HG02678 (cell line): Measurements from ENCODE around the gene LRP1.

Source experiments
- ATAC-seq: cut with Tn5 transposase; IDR thresholded peaks from one replicate; pipeline ENCODE4 v1.9.1; 2021; ENCODE audit warnings: mild to moderate bottlenecking, moderate library complexity; ENCODE audit not compliant: unreplicated experiment

LRP1 gene

DNA sequence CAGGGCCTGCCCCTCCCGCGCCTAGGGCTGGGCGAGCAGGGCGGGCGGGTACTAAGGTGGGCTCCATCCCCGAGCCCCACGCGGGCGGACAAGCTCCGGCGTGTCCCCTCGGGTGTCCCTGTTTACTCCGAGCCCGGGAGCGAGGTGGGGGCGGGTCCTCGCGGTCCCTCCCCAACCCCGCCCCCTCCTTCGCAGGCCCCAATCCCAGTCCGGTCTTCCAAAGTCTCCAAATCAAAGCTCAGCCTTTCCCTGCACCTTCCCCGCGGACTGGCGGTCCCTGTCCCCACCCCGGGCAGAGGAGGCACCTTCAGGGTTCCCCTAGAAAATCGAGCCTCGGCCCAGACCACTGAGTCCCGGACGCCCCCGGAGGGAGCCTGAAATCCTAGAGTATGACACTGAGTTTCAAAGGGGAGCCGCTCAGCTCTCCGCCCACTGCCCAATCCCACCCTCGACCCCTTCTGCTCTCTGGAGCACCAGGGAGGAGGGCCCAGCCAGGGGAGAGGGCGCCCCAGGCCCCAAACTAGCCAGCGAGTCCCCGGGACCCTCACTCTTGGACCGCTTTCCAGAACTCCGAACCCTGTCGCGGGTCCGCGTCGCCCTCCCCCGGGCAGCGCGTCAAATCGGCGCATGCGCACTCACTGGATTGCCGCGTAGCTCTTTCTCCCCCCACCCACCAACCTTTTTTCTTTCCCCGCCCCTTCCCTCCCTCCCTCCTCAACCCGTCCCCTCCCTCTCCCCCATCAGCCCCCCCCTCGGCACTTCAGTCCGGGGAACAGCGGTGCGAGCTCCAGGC lies at the start of gene LRP1:
LRP1 (plus strand) TSS at position 758 of the 793 bp plus-strand sequence. CDS start 482 bp downstream, outside the sequence.
- ATAC-seq, result no peak

DNA sequence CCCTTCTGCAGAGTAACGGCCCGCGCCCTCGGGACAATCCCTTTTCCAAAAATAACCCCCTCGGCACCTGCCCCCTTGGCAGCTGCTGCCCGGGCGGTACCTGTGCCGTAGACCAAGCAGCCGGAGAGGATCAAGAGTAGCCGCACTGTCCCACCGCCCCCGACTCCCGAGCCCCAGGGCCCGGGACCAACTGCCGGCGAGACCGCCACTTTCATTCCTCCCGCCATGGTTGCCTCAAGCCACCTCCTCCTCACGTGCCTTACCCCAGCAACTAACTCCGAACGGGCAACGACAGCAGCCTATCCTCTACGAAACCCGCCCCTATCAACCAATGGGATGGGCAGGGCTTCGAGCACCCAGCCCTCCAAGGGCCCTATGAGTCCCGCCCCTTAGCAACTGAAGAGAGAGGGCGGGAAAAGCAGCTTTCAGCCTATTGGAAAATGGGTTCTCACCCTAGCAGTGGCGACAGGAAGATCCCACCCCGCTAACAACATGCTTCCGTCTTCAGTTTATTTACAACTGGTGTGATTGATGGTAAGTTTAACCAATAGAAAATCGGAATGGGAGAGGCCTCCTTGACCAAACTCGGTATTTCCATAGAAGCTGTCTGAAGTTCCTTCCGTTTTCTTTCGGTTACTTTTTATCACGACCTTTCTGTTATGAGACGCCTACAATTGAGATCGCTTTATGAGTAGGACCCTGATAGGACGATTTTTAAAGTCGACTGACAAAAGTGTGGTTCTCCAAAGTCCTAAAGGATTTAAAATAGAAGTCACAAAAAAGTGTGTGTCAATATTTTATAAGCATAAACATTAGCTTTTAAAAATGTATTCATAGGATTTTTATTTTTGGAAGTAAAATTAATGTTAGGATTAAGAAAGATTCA lies 49.5 kb upstream of the LRP1 start, which contains the start of gene NEMP1:
NEMP1 (minus strand) TSS at position 273 of the 886 bp plus-strand sequence; CDS start at position 227, 46 bp downstream.
- ATAC-seq, result peak; percentile 97

- ATAC-seq, result no peak
These were observed 48.5 kb upstream of the LRP1 start for GRCh38 chr12:57079821-57080220.

GRCh38 chr12:57080855-57081254 lies 47.4 kb upstream of the LRP1 start:
- ATAC-seq, result no peak

GRCh38 chr12:57085999-57086492 lies 42.2 kb upstream of the LRP1 start:
- ATAC-seq, result no peak

DNA sequence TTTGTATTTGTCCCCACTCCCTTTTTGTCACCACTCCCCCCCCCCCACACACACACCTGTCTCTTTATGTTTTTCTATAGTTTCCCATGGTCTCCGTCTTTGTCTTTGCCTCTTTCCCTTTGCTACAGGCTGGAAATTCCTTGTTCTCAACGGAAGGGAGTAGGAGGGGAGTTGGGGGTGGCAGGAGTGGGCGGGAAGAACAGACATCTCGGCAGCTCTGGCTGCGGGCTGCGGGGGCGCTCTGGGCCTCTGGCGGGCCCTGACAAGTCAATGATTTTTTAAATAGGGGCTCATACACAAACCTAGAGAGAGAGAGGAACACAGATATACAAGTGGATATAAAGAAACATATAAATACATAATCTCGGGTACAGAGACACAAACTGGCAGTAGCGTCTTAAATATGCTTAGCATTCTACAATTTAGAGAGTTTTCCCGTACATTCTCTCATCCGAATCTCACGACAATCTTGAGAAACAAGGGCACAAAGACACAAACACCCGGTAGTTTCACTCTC lies 41.7 kb upstream of the LRP1 start:
- ATAC-seq, result no peak

DNA sequence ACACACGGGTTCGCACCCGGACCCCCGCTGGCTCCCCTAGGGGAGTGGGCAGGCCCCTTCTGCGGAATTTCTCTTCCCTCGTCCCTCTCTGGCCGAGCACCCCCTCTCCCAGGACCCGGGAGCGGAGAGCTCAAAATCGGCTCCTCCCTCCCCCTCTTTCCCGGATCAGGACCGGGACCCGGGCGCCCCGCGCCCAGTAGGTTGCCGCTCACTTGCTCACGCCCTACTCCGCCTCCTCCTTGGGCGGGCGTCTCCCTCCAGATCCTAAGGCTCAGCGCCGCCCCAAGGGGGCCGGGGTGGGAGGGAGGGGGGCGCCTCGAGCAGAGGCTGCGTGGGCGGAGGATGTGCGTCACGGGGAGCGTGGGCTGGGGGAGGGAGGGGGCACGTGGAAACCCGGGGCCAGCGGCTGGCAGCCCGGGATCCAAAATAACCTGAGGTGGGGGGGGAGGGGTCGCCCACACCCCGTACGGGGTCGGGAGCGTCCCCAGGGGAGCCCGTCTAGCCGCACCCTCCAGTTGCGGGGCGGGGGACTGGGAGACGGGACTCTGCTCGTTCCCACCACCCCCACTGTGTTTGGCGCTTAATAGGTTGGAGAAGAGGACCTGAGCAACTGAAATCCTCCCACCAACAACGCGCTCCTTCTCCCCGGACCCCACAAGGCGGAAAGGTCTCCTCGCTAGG lies 41.1 kb upstream of the LRP1 start:
- peak; percentile 33 for ATAC-seq

GRCh38 chr12:57087691-57088353 lies 40.5 kb upstream of the LRP1 start:
- peak; percentile 34 for ATAC-seq

- ATAC-seq, result peak; percentile 59
These were observed 39.7 kb upstream of the LRP1 start, which contains the start of gene NAB2 for GRCh38 chr12:57088354-57089270. Gene NAB2, plus strand, starts transcription at chr12:57089114. Its CDS starts 158 bp downstream, at chr12:57089272.

DNA sequence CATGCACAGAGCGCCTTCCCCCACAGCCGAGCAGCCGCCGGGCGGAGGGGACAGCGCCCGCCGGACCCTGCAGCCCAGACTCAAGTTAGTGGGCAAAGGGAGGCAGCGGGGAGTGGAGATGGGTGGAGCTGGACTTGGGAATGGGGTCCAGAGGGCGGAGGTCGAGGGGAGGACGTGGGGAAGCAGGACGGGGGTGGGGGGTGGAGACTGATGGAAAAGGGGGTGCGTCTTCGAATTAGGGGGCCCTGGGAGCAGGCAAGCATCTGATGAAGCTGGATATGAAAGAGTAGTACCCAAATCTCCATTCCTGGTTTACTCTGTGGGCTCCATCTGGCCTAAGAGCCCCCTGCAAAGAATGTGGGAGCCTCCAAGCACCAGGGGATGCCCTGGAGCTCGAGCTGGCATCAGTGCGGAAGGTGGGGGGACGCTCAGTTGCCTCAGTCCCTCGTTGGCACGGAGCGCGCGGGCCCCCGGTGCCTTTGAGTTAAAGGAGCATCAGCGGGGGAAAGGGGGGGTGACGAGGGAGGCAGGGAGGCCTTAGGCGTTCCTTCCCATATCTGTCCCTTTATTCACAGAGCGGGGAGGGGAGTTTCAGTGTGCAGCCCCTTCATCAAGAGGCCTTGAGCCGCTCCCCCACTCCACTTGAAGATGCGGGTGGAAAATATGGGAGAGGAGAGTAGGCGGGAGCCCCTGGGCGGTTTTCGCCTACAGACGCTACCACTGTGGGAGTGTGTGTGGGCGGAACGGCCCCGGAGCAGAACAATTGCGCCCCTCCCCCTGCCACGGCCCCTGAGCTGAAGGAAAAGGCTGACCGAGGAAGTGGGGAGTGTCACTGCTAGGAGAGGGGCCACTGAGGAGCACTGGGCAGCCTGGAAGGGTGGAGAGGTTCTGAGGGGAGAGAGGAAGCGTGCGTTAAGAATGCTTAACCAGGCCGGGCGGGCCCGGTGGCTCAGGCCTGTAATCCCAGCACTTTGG lies 38.7 kb upstream of the LRP1 start:
- ATAC-seq, result no peak

DNA sequence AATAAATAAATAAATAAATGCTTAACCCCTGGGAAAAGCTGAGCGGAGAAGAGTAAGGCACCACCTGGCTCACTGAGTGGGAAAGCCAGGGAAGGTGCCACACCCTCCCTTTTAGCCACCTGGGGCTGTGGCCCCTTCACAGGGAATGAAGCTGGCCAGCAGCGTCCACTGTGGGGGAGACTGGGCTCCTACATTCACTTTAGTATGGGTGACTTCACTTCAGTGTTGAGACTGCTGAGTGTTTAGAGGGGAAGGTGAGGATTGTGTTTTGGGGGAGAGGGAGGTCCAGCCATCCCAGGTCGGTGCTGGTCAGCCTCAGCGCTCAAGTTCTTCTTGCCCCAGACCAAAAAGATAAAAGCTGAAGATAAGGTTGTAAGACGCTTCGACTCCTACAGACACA lies 37.8 kb upstream of the LRP1 start:
- no peak for ATAC-seq

DNA sequence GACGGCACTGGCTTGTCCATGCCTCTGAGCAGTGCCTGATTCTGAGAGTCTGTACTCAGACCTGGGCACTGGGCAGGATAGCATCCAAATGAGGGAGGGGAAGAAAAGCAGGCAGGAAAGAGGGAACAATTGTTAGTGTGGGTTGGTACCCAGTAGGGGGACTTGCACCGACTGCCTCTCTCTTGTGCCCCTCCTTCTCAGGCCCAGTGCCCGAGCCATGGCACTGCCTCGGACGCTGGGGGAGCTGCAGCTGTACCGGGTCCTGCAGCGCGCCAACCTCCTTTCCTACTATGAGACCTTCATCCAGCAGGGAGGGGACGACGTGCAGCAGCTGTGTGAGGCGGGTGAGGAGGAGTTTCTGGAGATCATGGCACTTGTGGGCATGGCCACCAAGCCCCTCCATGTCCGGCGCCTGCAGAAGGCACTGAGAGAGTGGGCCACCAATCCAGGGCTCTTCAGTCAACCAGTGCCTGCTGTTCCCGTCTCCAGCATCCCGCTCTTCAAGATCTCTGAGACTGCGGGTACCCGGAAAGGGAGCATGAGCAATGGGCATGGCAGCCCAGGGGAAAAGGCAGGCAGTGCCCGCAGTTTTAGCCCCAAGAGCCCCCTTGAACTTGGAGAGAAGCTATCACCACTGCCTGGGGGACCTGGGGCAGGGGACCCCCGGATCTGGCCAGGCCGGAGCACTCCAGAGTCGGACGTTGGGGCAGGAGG lies 37.2 kb upstream of the LRP1 start:
- no peak for ATAC-seq

- no peak for ATAC-seq
These were observed 36.4 kb upstream of the LRP1 start for GRCh38 chr12:57091638-57092528.

- ATAC-seq, result no peak
These were observed 35.8 kb upstream of the LRP1 start for GRCh38 chr12:57092529-57092862.

- no peak for ATAC-seq
These were observed 35.3 kb upstream of the LRP1 start for GRCh38 chr12:57092876-57093414.
